ENCODE results near the gene PDCL3.

DNA sequence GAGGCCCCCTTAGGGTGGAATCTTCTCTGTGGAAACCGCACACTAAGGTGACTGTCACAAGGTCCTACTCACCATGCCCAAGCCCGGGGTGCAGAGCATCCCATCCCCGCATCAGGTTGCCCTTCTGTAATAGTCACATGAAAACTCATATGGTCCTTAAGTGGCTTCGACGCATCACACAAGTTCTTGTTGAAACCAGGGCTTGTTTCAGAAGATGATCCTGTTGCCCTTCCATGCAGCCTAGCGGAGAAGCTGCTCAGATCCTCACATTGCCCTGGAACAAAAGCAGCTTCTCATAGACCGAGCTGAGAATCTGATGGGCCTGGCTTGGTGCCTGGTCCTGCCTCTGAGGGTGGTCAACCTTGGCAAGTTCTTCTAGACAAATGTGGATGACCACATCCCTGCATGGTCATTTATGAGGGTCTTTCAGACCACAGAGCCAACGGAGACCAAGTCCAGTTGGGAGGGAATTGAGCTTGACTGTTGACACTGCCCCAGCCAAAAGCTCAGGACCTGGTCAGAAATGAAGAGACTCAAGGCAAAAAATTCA lies 54.1 kb downstream of the PDCL3 start:
- TF ChIP-seq, protein P1, sequence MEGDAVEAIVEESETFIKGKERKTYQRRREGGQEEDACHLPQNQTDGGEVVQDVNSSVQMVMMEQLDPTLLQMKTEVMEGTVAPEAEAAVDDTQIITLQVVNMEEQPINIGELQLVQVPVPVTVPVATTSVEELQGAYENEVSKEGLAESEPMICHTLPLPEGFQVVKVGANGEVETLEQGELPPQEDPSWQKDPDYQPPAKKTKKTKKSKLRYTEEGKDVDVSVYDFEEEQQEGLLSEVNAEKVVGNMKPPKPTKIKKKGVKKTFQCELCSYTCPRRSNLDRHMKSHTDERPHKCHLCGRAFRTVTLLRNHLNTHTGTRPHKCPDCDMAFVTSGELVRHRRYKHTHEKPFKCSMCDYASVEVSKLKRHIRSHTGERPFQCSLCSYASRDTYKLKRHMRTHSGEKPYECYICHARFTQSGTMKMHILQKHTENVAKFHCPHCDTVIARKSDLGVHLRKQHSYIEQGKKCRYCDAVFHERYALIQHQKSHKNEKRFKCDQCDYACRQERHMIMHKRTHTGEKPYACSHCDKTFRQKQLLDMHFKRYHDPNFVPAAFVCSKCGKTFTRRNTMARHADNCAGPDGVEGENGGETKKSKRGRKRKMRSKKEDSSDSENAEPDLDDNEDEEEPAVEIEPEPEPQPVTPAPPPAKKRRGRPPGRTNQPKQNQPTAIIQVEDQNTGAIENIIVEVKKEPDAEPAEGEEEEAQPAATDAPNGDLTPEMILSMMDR (IDR thresholded peaks at IDR 0.05): no peak
- no peak for TF ChIP-seq POLR2A (IDR thresholded peaks at IDR 0.05)
